Upper lobe of left lung (tissue), 6 donors: ENCODE measurements around the gene HIVEP3. TPM values are rescaled to one million over a fixed set of nuclear protein-coding genes. Genes with fewer than 3 reads are reported as not detected.

Source experiments
- ATAC-seq, 2 donors: fragments of 200-7000 bp; cut with Tn5 transposase; one replicate each; pipeline ENCODE4 v1.9.1; 2022; ENCODE audit warnings: mild to moderate bottlenecking in 2 of 2, moderate library complexity in 2 of 2; ENCODE audit not compliant: low FRiP score in 2 of 2
- DNase-seq, 2 donors: peaks; one replicate each; pipeline ENCODE4 v3.0.0-alpha.2; 2019 to 2020
- H3K27ac ChIP-seq, 4 donors: fragments of 200-600 bp; sonication (generic); one replicate each; pipeline ENCODE4 v1.5.1; 2016 to 2019
- H3K27me3 ChIP-seq, 4 donors: fragments of 200-600 bp; sonication (generic); one replicate each; pipeline ENCODE4 v1.5.1; 2017 to 2019
- H3K36me3 ChIP-seq, 4 donors: fragments of 200-600 bp; sonication (generic); one replicate each; pipeline ENCODE4 v1.5.1; 2016 to 2019
- H3K4me1 ChIP-seq, 4 donors: fragments of 200-600 bp; sonication (generic); one replicate each; pipeline ENCODE4 v1.5.1; 2018 to 2019
- H3K4me3 ChIP-seq, 4 donors: fragments of 200-600 bp; sonication (generic); one replicate each; pipeline ENCODE4 v1.5.1; 2017 to 2019; ENCODE audit warnings: mild to moderate bottlenecking in 2 of 4, moderate library complexity in 1 of 4
- H3K9me3 ChIP-seq, 4 donors: fragments of 200-600 bp; sonication (generic); one replicate each; pipeline ENCODE4 v1.5.1; 2018 to 2019
- EP300 ChIP-seq, 4 donors: sonication (generic); formaldehyde crosslinking; IDR thresholded peaks; one replicate each; pipeline ENCODE4 v1.5.1; 2017; ENCODE audit warnings: antibody characterized with exemption in 4 of 4, control low read depth in 2 of 4
- POLR2A ChIP-seq, 4 donors: fragments of 450-650 bp; IDR thresholded peaks; one replicate each; pipeline ENCODE4 v1.5.1; 2016 to 2017; ENCODE audit warnings: antibody characterized with exemption in 4 of 4, mild to moderate bottlenecking in 2 of 4
- POLR2AphosphoS5 ChIP-seq, 2 donors: sonication (generic); formaldehyde crosslinking; IDR thresholded peaks; one replicate each; pipeline ENCODE4 v1.5.1; 2017; ENCODE audit warnings: antibody characterized with exemption in 2 of 2
- WGBS, 2 donors: methylation state at CpG; one replicate each; pipeline ENCODE4 v1.1.5; 2017 to 2018; 5-methylcytosine and 5-hydroxymethylcytosine counted together
- total RNA-seq, 6 donors: library from RNA; depleted of rRNA in 4 of 6; stranded (reverse); fragments of >200 nt in 4 of 6; gene quantifications; one replicate each; pipeline versions ENCODE4 v1.1.0 to v1.2.1, GENCODE V29; 2016 to 2021
- TF ChIP-seq, protein P1 (sequence below), 6 experiments: fragments of 450-650 bp in 4 of 6; fragments of 200-600 bp in 2 of 6; sonication (generic) in 2 of 6; IDR thresholded peaks; one replicate each; pipeline ENCODE4 v1.5.1; 2016 to 2019; ENCODE audit warnings: antibody characterized with exemption in 6 of 6
- donor health status: DM: no; HTN: no; CAD: no; lungs with moderate emphysema.
- donor health status: DM: no; HTN: yes; CAD: no; lungs with severe emphysema.

HIVEP3 gene
- total RNA-seq, 6 donors from 2014 or later = 9.7 to 23.0 (median 11.6) TPM

DNA sequence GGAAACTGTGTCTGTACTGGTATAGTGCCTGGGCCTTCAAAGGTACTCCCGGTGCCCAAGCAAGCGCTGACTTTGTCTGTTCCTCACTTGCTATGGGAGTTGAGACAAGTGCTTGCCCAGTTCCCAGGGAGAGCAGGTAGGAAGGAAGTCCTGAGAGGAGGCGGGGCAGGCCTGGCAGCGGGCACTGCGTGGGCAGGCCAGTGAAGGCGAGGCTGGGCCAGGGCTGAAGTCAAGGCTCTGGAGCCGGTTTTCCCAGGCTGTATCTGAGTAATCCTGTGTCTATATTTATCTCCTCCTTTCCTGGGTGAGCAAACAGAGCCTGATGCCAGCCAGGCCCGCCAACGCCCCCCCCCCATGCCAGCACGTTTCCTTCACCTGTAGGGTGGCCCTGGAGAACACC lies 418.3 kb downstream of the HIVEP3 start:
- DNase-seq = peak; percentile 90 to 94
- WGBS, 2 donors = 63 to 73% methylated on average over 9 to 10 of the region's 10 CpGs
- no peaks in the 10 kb centered on the region for H3K9me3 ChIP-seq
- H3K27me3 ChIP-seq = no peaks in the 10 kb centered on the region
- no peaks in the 10 kb centered on the region for H3K36me3 ChIP-seq
- TF ChIP-seq, protein P1, sequence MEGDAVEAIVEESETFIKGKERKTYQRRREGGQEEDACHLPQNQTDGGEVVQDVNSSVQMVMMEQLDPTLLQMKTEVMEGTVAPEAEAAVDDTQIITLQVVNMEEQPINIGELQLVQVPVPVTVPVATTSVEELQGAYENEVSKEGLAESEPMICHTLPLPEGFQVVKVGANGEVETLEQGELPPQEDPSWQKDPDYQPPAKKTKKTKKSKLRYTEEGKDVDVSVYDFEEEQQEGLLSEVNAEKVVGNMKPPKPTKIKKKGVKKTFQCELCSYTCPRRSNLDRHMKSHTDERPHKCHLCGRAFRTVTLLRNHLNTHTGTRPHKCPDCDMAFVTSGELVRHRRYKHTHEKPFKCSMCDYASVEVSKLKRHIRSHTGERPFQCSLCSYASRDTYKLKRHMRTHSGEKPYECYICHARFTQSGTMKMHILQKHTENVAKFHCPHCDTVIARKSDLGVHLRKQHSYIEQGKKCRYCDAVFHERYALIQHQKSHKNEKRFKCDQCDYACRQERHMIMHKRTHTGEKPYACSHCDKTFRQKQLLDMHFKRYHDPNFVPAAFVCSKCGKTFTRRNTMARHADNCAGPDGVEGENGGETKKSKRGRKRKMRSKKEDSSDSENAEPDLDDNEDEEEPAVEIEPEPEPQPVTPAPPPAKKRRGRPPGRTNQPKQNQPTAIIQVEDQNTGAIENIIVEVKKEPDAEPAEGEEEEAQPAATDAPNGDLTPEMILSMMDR (IDR thresholded peaks at IDR 0.05) = no peak
- TF ChIP-seq EP300 (IDR thresholded peaks at IDR 0.05) = peak in 1 of 4 donors; percentile 62
- TF ChIP-seq POLR2AphosphoS5 (IDR thresholded peaks at IDR 0.05) = peak in 1 of 2 donors; percentile 59
- TF ChIP-seq POLR2A (IDR thresholded peaks at IDR 0.05) = peak in 1 of 4 donors; percentile 39
- H3K27ac ChIP-seq = peak overlapping the region; percentile 74 to 90 (median 88)
- H3K4me3 ChIP-seq = no peak overlapping the region
- ATAC-seq = peak; percentile 30 to 83
- peaks cover 47 to 66% (median 52%) of the 10 kb centered on the region in 4 donors for H3K4me1 ChIP-seq

DNA sequence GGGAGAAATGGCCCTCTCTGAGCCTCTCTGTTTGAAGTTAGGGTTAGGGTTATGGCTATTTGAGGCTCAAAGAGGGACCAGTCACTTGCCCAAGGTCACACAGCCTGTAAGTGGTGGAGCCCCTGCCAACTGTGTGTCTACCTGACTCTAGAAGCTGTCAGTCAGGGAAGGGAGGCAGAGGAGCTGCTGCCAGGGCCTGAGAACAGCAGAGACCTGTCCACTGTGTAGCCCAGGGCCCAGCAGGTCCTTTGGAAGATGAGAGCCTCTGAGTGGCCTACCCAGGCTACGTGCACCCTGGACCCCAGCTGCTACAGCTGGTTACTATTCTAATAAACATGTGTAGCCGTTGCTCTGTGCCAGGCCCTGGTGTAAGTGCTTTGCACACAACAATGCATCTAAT lies 419.1 kb downstream of the HIVEP3 start:
- Histone ChIP-seq H3K27ac (peak overlapping the region; percentile 74 to 90 (median 88)), H3K36me3 (no peaks in the 10 kb centered on the region), H3K4me3 (no peak overlapping the region), H3K9me3 (no peaks in the 10 kb centered on the region), H3K4me1 (peaks cover 49 to 69% (median 53%) of the 10 kb centered on the region in 4 donors), H3K27me3 (no peaks in the 10 kb centered on the region)
- DNase-seq = no peak
- TF ChIP-seq, protein P1 (IDR thresholded peaks at IDR 0.05) = no peak
- TF ChIP-seq POLR2A (IDR thresholded peaks at IDR 0.05) (no peak), POLR2AphosphoS5 (IDR thresholded peaks at IDR 0.05) (no peak), EP300 (IDR thresholded peaks at IDR 0.05) (no peak)
- no peak for ATAC-seq
- WGBS, 2 donors = 67 to 68% methylated on average over 2 of the region's 2 CpGs

DNA sequence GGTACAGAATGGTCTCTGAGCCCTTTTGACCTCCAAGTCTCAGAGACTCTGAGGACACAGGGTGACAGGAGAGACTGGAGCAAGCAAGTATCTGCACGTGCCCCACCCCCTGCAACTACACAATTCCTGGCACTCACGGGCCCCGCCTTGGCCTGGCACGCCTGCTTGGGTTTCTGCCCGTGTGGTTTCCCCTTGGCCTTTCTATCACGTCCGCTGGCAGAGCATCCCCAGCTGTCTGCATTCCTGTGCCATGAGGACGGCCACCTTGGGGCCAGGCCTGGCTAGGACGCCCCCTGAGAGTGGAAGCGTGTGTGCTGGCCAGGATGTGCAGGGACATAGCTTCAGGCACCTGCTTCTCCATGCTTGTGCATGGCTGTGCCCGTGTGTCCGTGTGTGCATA lies 419.9 kb downstream of the HIVEP3 start:
- 18 to 79% methylated on average over 2 to 12 of the region's 12 CpGs for WGBS, 2 donors
- H3K36me3 ChIP-seq = no peaks in the 10 kb centered on the region
- H3K4me3 ChIP-seq = no peak overlapping the region
- TF ChIP-seq, protein P1 (IDR thresholded peaks at IDR 0.05) = peak in 1 of 6 experiments; percentile 48
- peak; percentile 89 to 93 for TF ChIP-seq POLR2AphosphoS5 (IDR thresholded peaks at IDR 0.05)
- peak in 1 of 4 donors; percentile 11 for TF ChIP-seq POLR2A (IDR thresholded peaks at IDR 0.05)
- peak in 3 of 4 donors; percentile 31 to 97 (median 95) for TF ChIP-seq EP300 (IDR thresholded peaks at IDR 0.05)
- DNase-seq = peak; percentile 88
- ATAC-seq = peak in 1 of 2 donors; percentile 15
- no peaks in the 10 kb centered on the region for H3K9me3 ChIP-seq
- peak overlapping the region; percentile 74 to 90 (median 88) for H3K27ac ChIP-seq
- H3K4me1 ChIP-seq = peaks cover 49 to 65% (median 51%) of the 10 kb centered on the region in 4 donors
- H3K27me3 ChIP-seq = no peaks in the 10 kb centered on the region

DNA sequence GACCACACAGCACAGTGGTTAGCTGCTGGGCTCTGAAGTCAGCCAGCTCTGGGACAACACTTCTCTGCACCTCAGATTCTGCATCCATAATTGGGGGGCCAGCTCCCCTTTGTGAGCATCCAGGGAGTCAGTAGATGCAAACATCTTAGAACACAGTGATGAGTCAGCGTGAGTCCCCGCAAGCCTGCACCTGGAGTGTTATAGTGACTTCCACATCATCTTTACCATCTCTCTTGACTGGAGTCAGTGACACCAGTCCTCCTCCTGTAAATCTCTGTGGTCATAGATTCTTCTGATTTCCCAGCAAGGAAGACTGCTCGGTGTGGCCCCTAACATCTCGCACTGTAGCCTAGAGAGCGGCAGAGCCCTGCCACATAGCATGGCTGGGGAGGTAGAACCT lies 420.3 kb downstream of the HIVEP3 start:
- H3K27me3 ChIP-seq = no peaks in the 10 kb centered on the region
- H3K27ac ChIP-seq = peak overlapping the region; percentile 74 to 90 (median 88)
- peaks cover 49 to 65% (median 51%) of the 10 kb centered on the region in 4 donors for H3K4me1 ChIP-seq
- TF ChIP-seq EP300 (IDR thresholded peaks at IDR 0.05) (no peak), POLR2AphosphoS5 (IDR thresholded peaks at IDR 0.05) (no peak), POLR2A (IDR thresholded peaks at IDR 0.05) (no peak)
- TF ChIP-seq, protein P1 (IDR thresholded peaks at IDR 0.05) = no peak
- no peak overlapping the region for H3K4me3 ChIP-seq
- H3K9me3 ChIP-seq = no peaks in the 10 kb centered on the region
- H3K36me3 ChIP-seq = no peaks in the 10 kb centered on the region
- ATAC-seq = no peak
- 90 to 93% methylated on average over 3 to 5 of the region's 5 CpGs for WGBS, 2 donors
- DNase-seq = no peak

DNA sequence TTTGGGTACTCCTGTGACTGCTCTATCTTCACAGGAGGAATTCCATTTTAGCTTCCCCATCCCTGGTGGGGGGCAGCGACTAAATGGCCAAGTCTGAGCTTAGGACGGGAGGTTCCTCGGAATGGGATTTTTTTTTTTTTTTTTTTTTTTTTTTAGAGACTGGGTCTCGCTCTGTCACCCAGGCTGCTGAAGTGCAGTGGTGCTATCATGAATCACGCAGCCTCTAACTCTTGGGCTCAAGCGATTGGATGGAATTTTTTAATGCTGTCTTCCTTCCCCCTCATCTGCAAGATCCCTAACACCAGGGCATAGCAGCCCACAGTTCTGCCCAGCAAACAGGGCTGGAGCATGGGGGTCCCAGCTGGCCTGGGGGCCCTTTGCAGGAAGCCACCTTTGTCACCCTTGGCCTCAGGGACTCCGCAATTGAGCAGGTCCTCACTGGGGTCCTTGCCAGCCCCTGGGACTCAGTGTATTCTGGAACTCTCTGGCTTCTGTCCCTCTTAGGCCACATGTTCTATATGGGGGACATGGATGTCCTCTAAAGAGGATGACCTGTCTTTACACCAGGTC lies 421.2 kb downstream of the HIVEP3 start:
- TF ChIP-seq POLR2AphosphoS5 (IDR thresholded peaks at IDR 0.05) (no peak), EP300 (IDR thresholded peaks at IDR 0.05) (no peak), POLR2A (IDR thresholded peaks at IDR 0.05) (no peak)
- TF ChIP-seq, protein P1 (IDR thresholded peaks at IDR 0.05) = no peak
- ATAC-seq = no peak
- Histone ChIP-seq H3K9me3 (no peaks in the 10 kb centered on the region), H3K4me1 (peaks cover 49 to 65% (median 51%) of the 10 kb centered on the region in 4 donors), H3K27ac (peak overlapping the region; percentile 74 to 90 (median 88)), H3K36me3 (no peaks in the 10 kb centered on the region), H3K4me3 (no peak overlapping the region), H3K27me3 (no peaks in the 10 kb centered on the region)
- 96 to 97% methylated on average over 7 of the region's 7 CpGs for WGBS, 2 donors
- no peak for DNase-seq
